Stimulated activated naive CD8-positive, alpha-beta T cell treated with anti-CD3 and anti-CD28 coated beads, Interleukin-15, Interleukin-2, amounts not matched to agents 100 ng/mL and 50 ng/mL, for 24 hours (primary cell): ENCODE data around the gene ZC3H12D.
"Not testable (repeated sequence)": the region's sequence is repeated elsewhere in the genome, so short reads cannot be mapped to it uniquely, and the experiment has no call there.

ENCODE experiments used
- H3K27ac Mint-ChIP-seq: one replicate; pipeline ENCODE4 v1.8.0; 2021; ENCODE audit warnings: mild to moderate bottlenecking, mixed read lengths
- H3K27me3 Mint-ChIP-seq: one replicate; pipeline ENCODE4 v1.8.0; 2021; ENCODE audit warnings: mixed read lengths
- H3K36me3 Mint-ChIP-seq: one replicate; pipeline ENCODE4 v1.8.0; 2021; ENCODE audit warnings: low read depth, mixed read lengths
- H3K4me1 Mint-ChIP-seq: one replicate; pipeline ENCODE4 v1.8.0; 2021; ENCODE audit warnings: low read depth, mixed read lengths
- H3K4me3 Mint-ChIP-seq: one replicate; pipeline ENCODE4 v1.8.0; 2021; ENCODE audit warnings: mild to moderate bottlenecking, mixed read lengths
- H3K9me3 Mint-ChIP-seq: one replicate; pipeline ENCODE4 v1.8.0; 2021; ENCODE audit warnings: mixed read lengths

The ZC3H12D gene

GRCh38 chr6:149484733-149485700 lies at the start of gene ZC3H12D:
Gene ZC3H12D, minus strand, starts transcription at chr6:149485014. Its CDS starts 10,471 bp downstream, at chr6:149474543.
- Mint-ChIP-seq H3K9me3 (no peaks in the 10 kb centered on the region), H3K27ac (peak within 1 kb of the TSS; percentile 100), H3K4me1 (peaks cover 96% of the 10 kb centered on the region), H3K4me3 (peak within 1 kb of the TSS; percentile 90), H3K36me3 (peaks cover 6% of the 10 kb centered on the region), H3K27me3 (no peaks in the 10 kb centered on the region)

GRCh38 chr6:149529650-149530049 lies 44.8 kb upstream of the ZC3H12D start:
- H3K4me1 Mint-ChIP-seq, result peaks cover 21% of the 10 kb centered on the region
- no peaks in the 10 kb centered on the region for H3K27me3 Mint-ChIP-seq
- no peak overlapping the region for H3K4me3 Mint-ChIP-seq
- H3K27ac Mint-ChIP-seq, result peak overlapping the region; percentile 83
- H3K9me3 Mint-ChIP-seq, result no peaks in the 10 kb centered on the region
- peaks cover 59% of the 10 kb centered on the region for H3K36me3 Mint-ChIP-seq

- Mint-ChIP-seq H3K4me3 (no peak overlapping the region), H3K9me3 (no peaks in the 10 kb centered on the region), H3K27me3 (no peaks in the 10 kb centered on the region), H3K36me3 (peaks cover 50% of the 10 kb centered on the region), H3K27ac (peak overlapping the region; percentile 42), H3K4me1 (peaks cover 45% of the 10 kb centered on the region)
Measured at GRCh38 chr6:149515494-149515893, 30.7 kb upstream of the ZC3H12D start.

GRCh38 chr6:149513915-149514314 lies 29.1 kb upstream of the ZC3H12D start:
- no peaks in the 10 kb centered on the region for H3K27me3 Mint-ChIP-seq
- no peaks in the 10 kb centered on the region for H3K9me3 Mint-ChIP-seq
- no peak overlapping the region for H3K4me3 Mint-ChIP-seq
- H3K27ac Mint-ChIP-seq, result no peak overlapping the region
- peaks cover 57% of the 10 kb centered on the region for H3K36me3 Mint-ChIP-seq
- peaks cover 53% of the 10 kb centered on the region for H3K4me1 Mint-ChIP-seq

- H3K36me3 Mint-ChIP-seq, result peaks cover 60% of the 10 kb centered on the region
Measured at GRCh38 chr6:149510793-149511512, 26.1 kb upstream of the ZC3H12D start.

GRCh38 chr6:149508485-149508884 lies 23.7 kb upstream of the ZC3H12D start:
- H3K4me3 Mint-ChIP-seq, result peak overlapping the region; percentile 67
- peak overlapping the region; percentile 82 for H3K27ac Mint-ChIP-seq
- H3K9me3 Mint-ChIP-seq, result no peaks in the 10 kb centered on the region
- H3K4me1 Mint-ChIP-seq, result peaks cover 56% of the 10 kb centered on the region
- no peaks in the 10 kb centered on the region for H3K27me3 Mint-ChIP-seq
- peaks cover 62% of the 10 kb centered on the region for H3K36me3 Mint-ChIP-seq

More at GRCh38 chr6:149510793-149511512, 26.1 kb upstream of the ZC3H12D start:
- Mint-ChIP-seq H3K27ac (peak overlapping the region; percentile 54), H3K9me3 (no peaks in the 10 kb centered on the region), H3K4me3 (no peak overlapping the region), H3K4me1 (peaks cover 61% of the 10 kb centered on the region), H3K27me3 (no peaks in the 10 kb centered on the region)

- H3K4me3 Mint-ChIP-seq, result no peak overlapping the region
- H3K9me3 Mint-ChIP-seq, result no peaks in the 10 kb centered on the region
- H3K27ac Mint-ChIP-seq, result peak overlapping the region; percentile 13
- no peaks in the 10 kb centered on the region for H3K27me3 Mint-ChIP-seq
- H3K4me1 Mint-ChIP-seq, result peaks cover 65% of the 10 kb centered on the region
- H3K36me3 Mint-ChIP-seq, result peaks cover 48% of the 10 kb centered on the region
Measured at GRCh38 chr6:149503872-149504271, 19.1 kb upstream of the ZC3H12D start.

- peaks cover 44% of the 10 kb centered on the region for H3K36me3 Mint-ChIP-seq
- no peak overlapping the region for H3K4me3 Mint-ChIP-seq
- no peaks in the 10 kb centered on the region for H3K9me3 Mint-ChIP-seq
- H3K27me3 Mint-ChIP-seq, result no peaks in the 10 kb centered on the region
- H3K4me1 Mint-ChIP-seq, result peaks cover 66% of the 10 kb centered on the region
- H3K27ac Mint-ChIP-seq, result no peak overlapping the region
Measured at GRCh38 chr6:149503276-149503675, 18.5 kb upstream of the ZC3H12D start.

GRCh38 chr6:149501768-149502167 lies 17.0 kb upstream of the ZC3H12D start:
- no peak overlapping the region for H3K4me3 Mint-ChIP-seq
- H3K36me3 Mint-ChIP-seq, result peaks cover 41% of the 10 kb centered on the region
- H3K27me3 Mint-ChIP-seq, result no peaks in the 10 kb centered on the region
- H3K4me1 Mint-ChIP-seq, result peaks cover 67% of the 10 kb centered on the region
- no peaks in the 10 kb centered on the region for H3K9me3 Mint-ChIP-seq
- H3K27ac Mint-ChIP-seq, result peak overlapping the region; percentile 67

GRCh38 chr6:149501201-149501600 lies 16.4 kb upstream of the ZC3H12D start:
- no peaks in the 10 kb centered on the region for H3K27me3 Mint-ChIP-seq
- no peaks in the 10 kb centered on the region for H3K9me3 Mint-ChIP-seq
- H3K4me3 Mint-ChIP-seq, result no peak overlapping the region
- H3K36me3 Mint-ChIP-seq, result peaks cover 39% of the 10 kb centered on the region
- peaks cover 67% of the 10 kb centered on the region for H3K4me1 Mint-ChIP-seq
- H3K27ac Mint-ChIP-seq, result peak overlapping the region; percentile 76

- peak overlapping the region; percentile 43 for H3K27ac Mint-ChIP-seq
- peaks cover 28% of the 10 kb centered on the region for H3K36me3 Mint-ChIP-seq
- peaks cover 74% of the 10 kb centered on the region for H3K4me1 Mint-ChIP-seq
- H3K27me3 Mint-ChIP-seq, result no peaks in the 10 kb centered on the region
- H3K4me3 Mint-ChIP-seq, result no peak overlapping the region
- H3K9me3 Mint-ChIP-seq, result no peaks in the 10 kb centered on the region
Measured at GRCh38 chr6:149500096-149500495, 15.3 kb upstream of the ZC3H12D start.

- Mint-ChIP-seq H3K27me3 (no peaks in the 10 kb centered on the region), H3K4me3 (no peak overlapping the region), H3K9me3 (no peaks in the 10 kb centered on the region), H3K36me3 (peaks cover 19% of the 10 kb centered on the region), H3K27ac (peak overlapping the region; percentile 65), H3K4me1 (peaks cover 80% of the 10 kb centered on the region)
Measured at GRCh38 chr6:149499066-149499465, 14.3 kb upstream of the ZC3H12D start.

GRCh38 chr6:149497365-149497764 lies 12.6 kb upstream of the ZC3H12D start:
- Mint-ChIP-seq H3K4me1 (peaks cover 87% of the 10 kb centered on the region), H3K36me3 (peaks cover 16% of the 10 kb centered on the region), H3K27ac (peak overlapping the region; percentile 76), H3K4me3 (no peak overlapping the region), H3K27me3 (no peaks in the 10 kb centered on the region), H3K9me3 (no peaks in the 10 kb centered on the region)

- H3K9me3 Mint-ChIP-seq, H3K27me3 Mint-ChIP-seq: not testable (repeated sequence)
- Mint-ChIP-seq H3K4me3 (peak overlapping the region; percentile 67), H3K36me3 (peaks cover 16% of the 10 kb centered on the region), H3K27ac (peak overlapping the region; percentile 93), H3K4me1 (peaks cover 86% of the 10 kb centered on the region)
Measured at GRCh38 chr6:149496597-149496996, 11.8 kb upstream of the ZC3H12D start.
